ENCODE data around the gene NR3C2.
"Not testable (repeated sequence)": the region's sequence is repeated elsewhere in the genome, so short reads cannot be mapped to it uniquely, and the experiment has no call there.

NR3C2 gene

DNA sequence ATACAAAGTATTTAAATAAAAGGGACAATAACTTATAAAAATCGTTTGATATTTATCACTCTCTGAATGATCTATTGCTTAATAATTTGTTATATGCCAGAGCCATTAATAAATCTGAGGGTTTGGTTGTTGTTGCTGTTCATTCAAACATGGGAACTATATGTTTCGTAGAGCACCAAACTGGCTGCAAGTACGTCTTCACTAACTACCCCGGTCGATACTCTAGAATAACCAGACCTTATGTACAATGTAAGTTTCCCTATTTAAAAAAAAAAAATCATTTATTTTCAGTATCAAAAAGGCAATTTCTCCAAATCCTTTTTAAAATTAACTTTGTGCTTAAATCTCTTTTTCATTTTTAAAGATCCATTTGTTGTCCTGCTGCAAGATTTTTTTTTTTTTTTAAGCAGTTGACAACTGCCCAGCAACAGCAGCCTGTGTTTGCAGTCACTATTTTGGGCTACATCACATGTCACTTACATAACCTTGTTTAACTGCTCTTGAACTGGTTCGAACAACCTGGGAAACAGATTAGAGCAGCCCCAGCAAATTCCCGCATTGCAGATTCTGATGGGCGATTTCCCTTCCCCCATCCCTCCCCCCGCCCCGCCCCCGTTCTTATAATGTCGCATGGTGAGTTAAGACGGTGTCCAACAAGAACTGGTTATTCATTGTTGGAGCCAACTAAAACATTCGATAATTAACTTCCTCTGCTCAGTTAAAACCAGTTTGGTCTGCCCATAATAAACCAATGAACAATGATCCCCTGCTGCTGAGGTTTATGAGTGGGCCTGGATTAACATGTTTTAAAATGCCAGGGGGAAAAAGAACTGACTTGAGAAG is 238.9 kb downstream of the NR3C2 start:
- Histone ChIP-seq H3K4me1 (ENCODE audit: control insufficient read depth in 5 of 5, insufficient read depth in 5 of 5, low read length in 5 of 5) (peaks cover 0 to 14% (median 3%) of the 10 kb centered on the region in 5 donors), H3K9ac (ENCODE audit: low read length in 5 of 5) (no peak overlapping the region), H3K4me3 (ENCODE audit: low read depth in 1 of 5, low read length in 5 of 5) (no peak overlapping the region), H3K27ac (ENCODE audit: low read depth, low read length) (no peak overlapping the region), H3K9me3 (ENCODE audit: control insufficient read depth in 5 of 5, low read length in 5 of 5) (no peaks in the 10 kb centered on the region), H3K27me3 (ENCODE audit: control insufficient read depth in 5 of 5, insufficient read depth in 4 of 5, low read length in 5 of 5) (no peaks in the 10 kb centered on the region), H3K36me3 (ENCODE audit: control insufficient read depth in 5 of 5, insufficient read depth in 5 of 5, low read length in 5 of 5) (no peaks in the 10 kb centered on the region)

DNA sequence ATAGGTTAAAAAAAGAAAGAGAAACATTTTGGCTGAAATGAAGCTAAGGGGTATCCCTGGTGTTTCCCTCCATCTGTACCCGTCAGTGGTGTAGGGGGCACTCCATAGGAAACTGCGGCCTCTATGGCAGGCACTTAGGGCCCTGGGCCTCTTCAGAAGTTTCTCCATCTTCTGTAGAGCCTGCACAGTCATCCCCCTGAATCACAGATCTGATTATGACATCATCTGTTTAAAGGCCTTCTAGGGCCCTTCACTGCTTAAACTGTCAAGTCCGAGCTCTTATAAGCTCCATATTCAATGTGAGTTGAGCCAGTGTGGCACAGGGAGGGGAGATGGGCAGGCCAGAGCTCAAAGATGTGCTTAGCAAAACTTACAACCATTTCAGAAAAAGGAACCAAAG is 241.3 kb downstream of the NR3C2 start:
- Histone ChIP-seq H3K36me3 (ENCODE audit: control insufficient read depth in 5 of 5, insufficient read depth in 5 of 5, low read length in 5 of 5) (no peaks in the 10 kb centered on the region), H3K4me1 (ENCODE audit: control insufficient read depth in 5 of 5, insufficient read depth in 5 of 5, low read length in 5 of 5) (peaks cover 0 to 14% (median 3%) of the 10 kb centered on the region in 5 donors), H3K9me3 (ENCODE audit: control insufficient read depth in 5 of 5, low read length in 5 of 5) (no peaks in the 10 kb centered on the region), H3K27ac (ENCODE audit: low read depth, low read length) (no peak overlapping the region), H3K9ac (ENCODE audit: low read length in 5 of 5) (no peak overlapping the region), H3K4me3 (ENCODE audit: low read depth in 1 of 5, low read length in 5 of 5) (no peak overlapping the region), H3K27me3 (ENCODE audit: control insufficient read depth in 5 of 5, insufficient read depth in 4 of 5, low read length in 5 of 5) (no peaks in the 10 kb centered on the region)

DNA sequence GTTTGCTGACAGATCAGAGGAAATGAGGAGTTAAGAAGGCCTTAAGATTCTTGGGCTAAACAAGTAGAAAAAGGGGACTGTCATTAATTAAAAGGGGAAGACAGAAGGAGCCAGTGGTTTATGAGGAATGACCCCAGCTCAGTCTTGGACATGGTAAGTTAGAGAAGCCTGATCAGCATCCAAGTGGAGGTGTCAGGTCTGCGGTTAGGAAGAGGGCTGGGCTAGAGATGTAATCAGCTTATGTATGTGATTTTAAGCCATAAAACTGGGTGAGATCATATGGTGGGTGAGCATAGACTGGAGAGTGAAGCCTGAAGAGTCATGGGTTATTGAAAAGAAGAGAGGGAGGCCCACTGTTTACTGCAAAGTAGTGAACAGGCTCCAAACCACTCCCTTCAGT is 246.1 kb downstream of the NR3C2 start:
- H3K4me1 ChIP-seq (ENCODE audit: control insufficient read depth in 5 of 5, insufficient read depth in 5 of 5, low read length in 5 of 5), result no peaks in the 10 kb centered on the region
- H3K36me3 ChIP-seq (ENCODE audit: control insufficient read depth in 5 of 5, insufficient read depth in 5 of 5, low read length in 5 of 5), result peaks cover 5 to 9% (median 6%) of the 10 kb centered on the region in 5 donors
- H3K9ac ChIP-seq (ENCODE audit: low read length in 5 of 5), result no peak overlapping the region
- H3K27ac ChIP-seq (ENCODE audit: low read depth, low read length), result no peak overlapping the region
- H3K9me3 ChIP-seq (ENCODE audit: control insufficient read depth in 5 of 5, low read length in 5 of 5), result no peaks in the 10 kb centered on the region
- H3K4me3 ChIP-seq (ENCODE audit: low read depth in 1 of 5, low read length in 5 of 5), result no peak overlapping the region
- no peaks in the 10 kb centered on the region for H3K27me3 ChIP-seq (ENCODE audit: control insufficient read depth in 5 of 5, insufficient read depth in 4 of 5, low read length in 5 of 5)

- Histone ChIP-seq H3K9me3 (ENCODE audit: control insufficient read depth in 5 of 5, low read length in 5 of 5) (no peaks in the 10 kb centered on the region), H3K4me3 (ENCODE audit: low read depth in 1 of 5, low read length in 5 of 5) (no peak overlapping the region), H3K36me3 (ENCODE audit: control insufficient read depth in 5 of 5, insufficient read depth in 5 of 5, low read length in 5 of 5) (peaks cover 5 to 9% (median 6%) of the 10 kb centered on the region in 5 donors), H3K27ac (ENCODE audit: low read depth, low read length) (no peak overlapping the region), H3K4me1 (ENCODE audit: control insufficient read depth in 5 of 5, insufficient read depth in 5 of 5, low read length in 5 of 5) (no peaks in the 10 kb centered on the region), H3K9ac (ENCODE audit: low read length in 5 of 5) (no peak overlapping the region), H3K27me3 (ENCODE audit: control insufficient read depth in 5 of 5, insufficient read depth in 4 of 5, low read length in 5 of 5) (no peaks in the 10 kb centered on the region)
Measured at GRCh38 chr4:148192526-148192925, 249.7 kb downstream of the NR3C2 start.

- H3K9ac ChIP-seq (ENCODE audit: low read length in 5 of 5); H3K4me3 ChIP-seq (ENCODE audit: low read depth in 1 of 5, low read length in 5 of 5); H3K4me1 ChIP-seq (ENCODE audit: control insufficient read depth in 5 of 5, insufficient read depth in 5 of 5, low read length in 5 of 5); H3K9me3 ChIP-seq (ENCODE audit: control insufficient read depth in 5 of 5, low read length in 5 of 5); H3K27ac ChIP-seq (ENCODE audit: low read depth, low read length); H3K36me3 ChIP-seq (ENCODE audit: control insufficient read depth in 5 of 5, insufficient read depth in 5 of 5, low read length in 5 of 5); H3K27me3 ChIP-seq (ENCODE audit: control insufficient read depth in 5 of 5, insufficient read depth in 4 of 5, low read length in 5 of 5): not testable (repeated sequence)
Measured at GRCh38 chr4:148187454-148188222, 254.6 kb downstream of the NR3C2 start.

- H3K9ac ChIP-seq (ENCODE audit: low read length in 5 of 5), result no peak overlapping the region
- no peaks in the 10 kb centered on the region for H3K27me3 ChIP-seq (ENCODE audit: control insufficient read depth in 5 of 5, insufficient read depth in 4 of 5, low read length in 5 of 5)
- no peaks in the 10 kb centered on the region for H3K36me3 ChIP-seq (ENCODE audit: control insufficient read depth in 5 of 5, insufficient read depth in 5 of 5, low read length in 5 of 5)
- H3K4me1 ChIP-seq (ENCODE audit: control insufficient read depth in 5 of 5, insufficient read depth in 5 of 5, low read length in 5 of 5), result no peaks in the 10 kb centered on the region
- H3K9me3 ChIP-seq (ENCODE audit: control insufficient read depth in 5 of 5, low read length in 5 of 5), result no peaks in the 10 kb centered on the region
- no peak overlapping the region for H3K4me3 ChIP-seq (ENCODE audit: low read depth in 1 of 5, low read length in 5 of 5)
- H3K27ac ChIP-seq (ENCODE audit: low read depth, low read length), result no peak overlapping the region
Measured at GRCh38 chr4:148184922-148185321, 257.3 kb downstream of the NR3C2 start.

- no peak overlapping the region for H3K27ac ChIP-seq (ENCODE audit: low read depth, low read length)
Measured at GRCh38 chr4:148182230-148182911, 259.8 kb downstream of the NR3C2 start.

GRCh38 chr4:148173397-148174017 is 268.7 kb downstream of the NR3C2 start:
- Histone ChIP-seq H3K4me3 (ENCODE audit: low read depth in 1 of 5, low read length in 5 of 5) (no peak overlapping the region), H3K36me3 (ENCODE audit: control insufficient read depth in 5 of 5, insufficient read depth in 5 of 5, low read length in 5 of 5) (no peaks in the 10 kb centered on the region), H3K27ac (ENCODE audit: low read depth, low read length) (no peak overlapping the region), H3K9me3 (ENCODE audit: control insufficient read depth in 5 of 5, low read length in 5 of 5) (peaks cover 0 to 5% (median 0%) of the 10 kb centered on the region in 5 donors), H3K4me1 (ENCODE audit: control insufficient read depth in 5 of 5, insufficient read depth in 5 of 5, low read length in 5 of 5) (no peaks in the 10 kb centered on the region), H3K27me3 (ENCODE audit: control insufficient read depth in 5 of 5, insufficient read depth in 4 of 5, low read length in 5 of 5) (no peaks in the 10 kb centered on the region), H3K9ac (ENCODE audit: low read length in 5 of 5) (no peak overlapping the region)

More at GRCh38 chr4:148182230-148182911, 259.8 kb downstream of the NR3C2 start:
- Histone ChIP-seq H3K27me3 (ENCODE audit: control insufficient read depth in 5 of 5, insufficient read depth in 4 of 5, low read length in 5 of 5) (no peaks in the 10 kb centered on the region), H3K36me3 (ENCODE audit: control insufficient read depth in 5 of 5, insufficient read depth in 5 of 5, low read length in 5 of 5) (no peaks in the 10 kb centered on the region), H3K4me1 (ENCODE audit: control insufficient read depth in 5 of 5, insufficient read depth in 5 of 5, low read length in 5 of 5) (no peaks in the 10 kb centered on the region), H3K9ac (ENCODE audit: low read length in 5 of 5) (no peak overlapping the region), H3K9me3 (ENCODE audit: control insufficient read depth in 5 of 5, low read length in 5 of 5) (no peaks in the 10 kb centered on the region), H3K4me3 (ENCODE audit: low read depth in 1 of 5, low read length in 5 of 5) (no peak overlapping the region)

GRCh38 chr4:148171596-148171995 is 270.6 kb downstream of the NR3C2 start:
- Histone ChIP-seq H3K9me3 (ENCODE audit: control insufficient read depth in 5 of 5, low read length in 5 of 5) (peaks cover 0 to 5% (median 0%) of the 10 kb centered on the region in 5 donors), H3K36me3 (ENCODE audit: control insufficient read depth in 5 of 5, insufficient read depth in 5 of 5, low read length in 5 of 5) (no peaks in the 10 kb centered on the region), H3K27ac (ENCODE audit: low read depth, low read length) (no peak overlapping the region), H3K9ac (ENCODE audit: low read length in 5 of 5) (no peak overlapping the region), H3K4me1 (ENCODE audit: control insufficient read depth in 5 of 5, insufficient read depth in 5 of 5, low read length in 5 of 5) (peaks cover 0 to 2% (median under 1%) of the 10 kb centered on the region in 5 donors), H3K27me3 (ENCODE audit: control insufficient read depth in 5 of 5, insufficient read depth in 4 of 5, low read length in 5 of 5) (no peaks in the 10 kb centered on the region), H3K4me3 (ENCODE audit: low read depth in 1 of 5, low read length in 5 of 5) (no peak overlapping the region)

Data from subcutaneous abdominal adipose tissue (tissue), 5 donors.